OCI-M2 (cell line): ENCODE measurements around the gene PES1.
"Not testable (repeated sequence)": the region's sequence is repeated elsewhere in the genome, so short reads cannot be mapped to it uniquely, and the experiment has no call there.

ENCODE experiments used
- DNase-seq: peaks from one replicate; lab custom pipeline; 2025; ENCODE audit not compliant: unreplicated experiment; lab: John Stamatoyannopoulos, UW

Gene PES1

DNA sequence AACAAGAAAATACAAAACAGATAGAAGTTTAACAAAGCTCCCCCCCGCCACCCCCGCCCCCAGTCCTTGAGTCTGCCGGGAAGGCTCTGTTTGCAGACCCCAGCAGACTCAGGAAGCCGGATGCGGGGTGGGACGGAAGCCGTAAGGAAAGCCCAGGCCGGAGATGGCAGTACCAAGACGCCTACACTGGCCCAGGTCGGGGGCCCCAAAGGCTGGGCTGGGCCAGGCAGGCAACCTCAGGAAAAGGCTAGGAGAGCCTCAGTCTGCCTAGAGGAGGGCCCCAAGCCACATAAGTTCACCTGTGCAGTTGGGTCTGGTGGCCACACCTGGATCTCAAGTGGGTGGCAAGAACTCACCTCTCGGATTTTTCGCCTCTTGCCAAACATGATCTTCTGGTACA, 13.2 kb downstream of the PES1 start:
- DNase-seq = no peak

DNA sequence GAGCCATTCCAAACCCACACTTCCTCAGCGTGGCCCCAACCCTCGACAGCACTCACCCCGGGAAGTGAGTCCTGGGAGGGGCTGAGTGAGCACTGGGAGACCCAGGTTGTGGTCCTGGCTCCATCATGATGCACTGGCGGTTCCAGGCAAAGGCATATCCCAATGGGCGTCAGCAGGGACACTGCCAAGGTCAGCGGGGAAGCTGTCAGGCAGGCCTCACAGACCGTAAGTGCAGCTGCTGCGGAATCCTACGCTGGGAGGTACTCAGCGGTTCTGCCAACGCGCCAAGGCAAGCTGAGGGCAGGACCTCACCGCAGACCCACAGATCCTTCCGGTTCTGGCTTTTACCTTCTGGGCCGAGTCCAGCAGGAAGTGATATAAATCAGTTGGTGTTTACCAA, 15.9 kb downstream of the PES1 start:
- no peak for DNase-seq

GRCh38 chr22:30574997-30575671, 16.6 kb downstream of the PES1 start:
- no peak for DNase-seq

DNA sequence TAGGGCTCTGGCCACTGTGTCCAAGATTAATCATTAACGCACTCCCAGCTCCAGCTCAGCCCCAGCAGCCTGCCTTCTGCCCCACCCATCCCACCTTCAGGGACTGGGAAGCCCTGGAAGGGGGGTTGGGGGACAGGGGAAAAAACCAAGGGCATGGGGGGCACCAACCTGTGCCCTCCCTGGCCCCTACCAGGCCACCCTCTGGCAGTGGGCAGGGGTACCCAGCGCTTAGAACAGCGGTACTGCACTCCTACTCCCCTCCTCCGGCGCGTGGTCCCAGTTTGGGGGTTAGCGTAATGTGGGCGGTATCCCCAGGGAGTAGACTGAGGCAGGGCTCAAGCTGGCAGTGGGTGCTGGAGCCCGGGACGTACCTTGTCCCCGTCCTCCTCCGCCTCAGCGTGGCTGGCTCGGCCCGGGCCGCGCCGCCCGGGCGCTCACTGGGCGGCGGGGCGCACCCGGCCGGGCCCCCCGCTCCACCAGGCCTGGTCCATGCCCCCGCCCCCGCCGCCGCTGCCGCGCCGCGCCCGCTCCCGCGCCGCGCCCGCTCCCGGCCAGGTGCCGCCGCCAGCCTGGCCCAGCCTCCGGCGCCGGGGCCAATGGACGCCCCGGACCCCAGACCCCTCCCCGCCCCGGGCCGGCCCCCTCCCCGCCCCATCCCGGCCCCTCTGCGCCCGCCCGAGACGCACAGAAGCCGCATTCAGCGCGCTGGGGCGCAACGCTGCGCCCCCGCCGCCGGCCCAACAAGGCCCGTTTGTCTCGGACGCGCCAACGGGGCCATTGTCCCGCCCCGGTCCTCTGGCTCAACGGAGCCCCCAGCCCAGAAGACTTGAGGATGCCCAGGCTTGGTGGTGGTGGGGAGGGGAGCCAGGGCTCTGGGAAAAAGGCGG, 17.4 kb downstream of the PES1 start, which contains the start of gene GAL3ST1:
GAL3ST1 (minus strand) TSS at position 571 of the 887 bp plus-strand sequence. CDS start 17,273 bp downstream, outside the sequence.
- no peak for DNase-seq

DNA sequence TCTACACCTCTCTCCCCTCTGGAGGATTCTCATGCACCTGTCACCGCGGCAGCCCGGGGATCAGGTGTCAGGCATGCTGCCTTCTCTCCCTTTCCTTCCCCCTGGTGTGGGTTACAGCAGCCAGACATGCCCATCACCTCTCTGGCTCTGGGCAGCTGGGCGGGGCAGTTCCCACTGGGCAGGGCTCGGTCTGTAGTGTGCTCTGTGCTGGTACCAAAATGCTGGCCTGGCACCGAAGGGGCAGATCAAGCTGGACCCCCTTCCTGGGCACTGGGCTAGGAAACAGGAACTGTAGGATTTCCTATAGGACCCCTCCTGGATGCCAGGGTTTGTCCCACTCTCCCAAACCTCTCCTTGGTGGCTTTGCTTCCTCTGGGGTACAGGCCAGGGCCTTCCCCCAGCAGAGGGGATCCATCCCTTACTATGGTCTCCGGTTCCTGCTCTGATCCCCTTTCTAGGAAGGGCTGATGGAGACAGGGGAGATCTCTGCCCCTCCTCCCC, 18.1 kb downstream of the PES1 start:
- no peak for DNase-seq

- DNase-seq = no peak
Measured at GRCh38 chr22:30572840-30573593, 18.7 kb downstream of the PES1 start.

DNA sequence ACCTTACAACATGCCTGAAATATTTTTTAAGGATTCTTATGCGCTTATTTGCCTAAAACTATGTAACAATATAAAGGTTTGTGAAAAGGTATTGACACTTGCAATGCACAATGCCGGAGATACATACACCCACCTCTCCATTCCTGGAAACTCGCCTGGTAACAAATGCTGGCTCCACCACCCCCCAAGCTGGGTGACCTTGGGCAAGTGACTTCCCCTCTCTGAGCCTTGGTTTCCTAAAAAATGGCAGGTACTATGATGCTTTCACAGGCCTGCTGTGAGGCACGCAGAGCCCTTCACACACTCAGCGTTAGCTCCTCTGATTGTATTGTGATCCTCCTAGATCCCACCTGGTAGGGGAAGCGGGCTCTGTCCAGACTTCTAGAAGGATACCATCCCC, 19.5 kb downstream of the PES1 start:
- no peak for DNase-seq

DNA sequence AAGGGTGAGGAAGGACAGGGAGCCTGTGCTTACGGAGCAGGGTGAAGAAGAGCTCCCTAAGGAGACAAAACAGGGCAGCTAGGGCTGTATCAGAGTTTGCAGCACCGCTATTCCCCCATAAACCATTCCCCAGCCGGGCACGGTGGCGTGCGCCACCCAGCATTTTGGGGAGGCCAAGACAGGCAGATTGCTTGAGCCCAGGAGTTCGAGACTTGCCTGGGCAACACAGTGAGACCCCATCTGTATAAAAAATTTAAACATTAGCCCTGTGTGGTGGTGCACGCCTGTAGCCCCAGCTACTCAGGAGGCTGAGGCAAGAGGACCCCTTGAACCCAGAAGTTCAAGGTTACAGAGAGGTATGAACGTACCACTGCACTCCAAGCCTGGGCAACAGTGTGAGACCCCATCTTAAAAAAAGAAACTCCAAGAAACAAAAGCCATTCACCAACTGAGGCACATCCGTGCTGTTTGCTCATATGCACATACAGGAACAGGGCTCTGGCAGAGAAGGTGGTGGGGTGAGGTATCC, 22.0 kb downstream of the PES1 start:
- DNase-seq = no peak

- no peak for DNase-seq
Measured at GRCh38 chr22:30568137-30568805, 23.4 kb downstream of the PES1 start.

DNA sequence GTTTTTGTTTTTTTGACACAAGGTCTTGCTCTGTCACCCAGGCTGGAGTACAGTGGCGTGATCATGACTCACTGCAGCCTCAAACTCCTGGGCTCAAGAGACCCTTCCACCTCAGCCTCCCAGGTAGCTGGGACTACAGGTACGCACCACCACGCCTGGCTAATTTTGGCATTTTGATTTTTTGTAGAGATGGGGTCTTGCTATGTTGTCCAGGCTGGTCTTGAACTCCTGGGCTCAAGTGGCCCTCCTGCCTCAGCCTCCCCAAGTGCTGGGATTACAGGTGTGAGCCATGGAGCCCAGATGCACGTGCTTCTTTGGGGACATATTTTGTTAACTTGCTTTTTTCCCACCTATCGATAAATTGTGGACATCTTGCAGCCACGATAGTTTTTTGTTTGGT, 24.4 kb downstream of the PES1 start:
- DNase-seq = not testable (repeated sequence)

- no peak for DNase-seq
Measured at GRCh38 chr22:30566125-30566524, 25.6 kb downstream of the PES1 start.

GRCh38 chr22:30565341-30565740, 26.4 kb downstream of the PES1 start:
- DNase-seq = no peak

DNA sequence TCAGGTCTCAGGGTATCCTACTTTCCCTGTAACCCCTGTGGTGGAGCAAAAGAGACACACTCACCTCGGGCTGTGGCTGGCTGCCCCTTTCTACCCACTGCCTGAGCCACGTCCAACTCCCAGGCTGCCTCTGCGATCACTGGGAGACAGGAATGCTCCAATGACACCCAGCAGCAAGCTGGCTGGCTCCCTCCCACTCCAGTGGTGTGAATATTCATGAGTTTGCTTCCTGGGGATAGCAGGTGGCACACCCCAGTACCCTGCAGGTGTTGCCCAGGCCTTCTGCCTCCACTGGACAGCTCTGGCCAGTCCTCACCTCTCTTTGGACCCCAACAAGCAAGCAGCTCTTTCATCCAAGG, 27.0 kb downstream of the PES1 start:
- no peak for DNase-seq

DNA sequence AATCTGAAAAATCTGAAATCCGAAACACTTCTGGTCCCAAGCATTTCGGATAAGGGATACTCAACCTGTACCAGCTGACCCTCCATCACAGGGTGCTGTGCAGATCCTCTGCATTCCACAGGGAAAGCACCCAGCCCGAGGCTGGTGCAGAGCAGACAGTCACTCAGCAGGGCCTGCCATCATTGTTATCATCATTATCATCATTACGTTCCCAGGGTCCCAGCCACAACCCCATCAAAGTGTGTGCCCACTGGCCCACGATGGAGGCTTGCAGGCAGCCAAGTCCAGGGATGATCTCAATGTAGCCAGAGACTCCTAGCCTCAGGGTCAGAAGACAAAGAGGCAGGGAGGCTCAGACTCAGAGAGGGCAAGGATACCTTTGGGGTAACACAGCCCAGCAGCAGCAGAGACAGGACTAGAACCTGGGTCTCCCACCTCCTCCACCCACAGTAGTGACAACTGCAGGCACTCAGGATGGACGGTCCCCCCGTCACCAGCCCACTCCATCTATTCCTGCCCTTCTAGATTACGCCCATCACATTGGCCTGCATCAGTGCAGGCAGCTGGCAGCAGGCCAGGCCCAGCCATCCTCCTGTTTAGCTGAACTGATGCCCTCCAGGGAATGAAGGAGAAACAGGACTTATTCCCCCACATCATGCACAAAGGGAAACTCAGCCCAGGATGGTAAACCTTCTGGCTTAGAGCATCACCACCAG, 27.5 kb downstream of the PES1 start:
- no peak for DNase-seq

DNA sequence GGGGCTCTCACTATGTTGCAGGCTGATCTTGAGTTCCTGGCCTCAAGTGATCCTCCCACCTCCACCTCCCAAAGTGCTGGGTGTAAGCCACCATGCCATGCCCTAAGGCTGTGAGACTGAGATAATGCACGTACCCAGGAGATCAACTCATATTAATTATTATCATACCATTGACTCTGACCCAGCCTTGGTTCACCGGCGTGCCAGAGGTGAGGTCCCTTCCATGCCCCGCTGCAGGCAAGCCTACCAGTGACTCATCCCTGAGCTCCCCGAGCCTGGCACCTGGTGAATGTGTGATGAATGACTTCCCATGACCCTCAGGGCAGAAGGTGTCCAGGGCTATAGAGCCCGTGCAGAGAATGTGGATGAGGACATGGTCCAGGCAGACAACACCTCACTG, 29.3 kb downstream of the PES1 start:
- DNase-seq = no peak

DNA sequence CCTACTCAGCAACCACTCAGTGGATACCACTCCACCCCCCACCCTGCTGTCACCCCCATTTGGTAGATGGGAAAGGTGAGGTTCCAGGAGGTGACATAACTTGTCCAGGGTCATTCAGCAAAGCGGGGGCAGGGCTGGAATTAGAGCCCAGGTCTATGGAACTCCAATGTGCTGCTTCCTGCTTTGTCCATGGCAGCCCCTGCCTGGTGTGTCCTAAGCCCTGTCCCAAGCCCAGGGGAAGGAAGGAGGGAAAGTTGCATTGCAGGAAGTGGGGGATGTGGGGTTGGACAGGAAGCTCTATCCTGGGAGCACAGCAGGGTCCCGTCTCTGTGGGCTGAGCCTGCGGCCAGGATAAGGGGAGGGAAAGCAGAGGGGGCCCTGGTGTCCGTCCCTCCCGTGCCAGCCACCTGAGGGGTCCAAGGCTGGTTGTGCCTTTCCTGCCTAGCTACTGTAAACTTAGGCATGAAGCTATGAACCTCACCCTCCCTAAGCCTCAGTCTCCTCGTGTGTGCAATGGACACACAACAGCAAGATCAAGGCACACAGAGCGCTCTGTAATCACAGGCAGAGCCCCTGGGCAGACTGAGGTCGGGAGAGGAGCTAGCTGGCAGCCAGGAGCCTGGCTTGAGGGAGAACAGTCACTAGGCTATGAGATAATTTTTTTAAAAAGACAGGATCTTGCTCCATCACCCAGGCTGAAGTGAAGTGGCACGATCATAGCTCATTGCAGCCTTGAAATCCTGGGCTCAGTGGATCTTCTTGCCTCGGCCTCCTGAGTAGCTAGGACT, 30.1 kb downstream of the PES1 start:
- no peak for DNase-seq

DNA sequence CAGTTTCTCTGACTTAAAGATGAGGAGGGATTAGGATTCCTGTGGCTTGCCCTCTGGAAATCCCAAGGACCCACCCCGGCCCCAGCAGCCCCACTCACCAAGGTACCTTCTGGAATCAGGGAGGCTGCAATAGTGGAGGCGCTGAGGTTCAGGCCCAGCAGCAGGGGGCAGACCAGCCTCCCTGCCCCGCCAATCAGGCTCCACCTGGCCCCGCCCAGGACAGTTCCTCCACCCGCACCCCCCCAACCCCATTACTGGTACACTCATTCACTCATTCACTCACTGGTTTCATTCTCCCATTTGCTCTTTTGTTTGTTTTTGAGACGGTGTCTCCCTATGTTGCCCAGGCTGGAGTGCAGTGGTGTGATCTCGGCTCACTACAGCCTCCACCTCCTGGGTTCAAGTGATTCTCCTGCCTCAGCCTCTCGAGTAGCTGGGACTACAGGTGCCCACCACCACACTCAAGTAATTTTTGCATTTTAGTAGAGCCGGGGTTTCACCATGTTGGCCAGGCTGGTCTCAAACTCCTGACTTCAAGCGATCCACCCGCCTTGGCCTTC, 31.0 kb downstream of the PES1 start:
- DNase-seq = not testable (repeated sequence)

DNA sequence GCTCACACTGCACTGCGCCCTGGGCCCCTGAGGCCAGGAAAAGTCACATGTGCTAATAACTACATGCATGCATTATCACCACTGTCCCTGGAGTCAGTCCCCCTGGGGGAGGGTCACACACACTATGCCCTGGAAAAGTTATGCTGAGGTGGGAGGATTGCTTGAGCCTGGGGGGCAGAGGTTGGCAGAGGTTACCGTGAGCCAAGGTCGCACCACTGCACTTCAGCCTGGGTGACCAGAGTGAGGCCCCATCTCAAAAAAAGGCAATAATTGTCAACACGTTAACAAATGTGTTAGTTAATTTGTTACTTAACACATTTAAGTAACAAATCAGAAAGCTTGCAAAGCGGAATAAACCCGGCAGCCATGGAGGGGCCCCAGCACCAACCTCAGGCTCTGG, 31.8 kb downstream of the PES1 start:
- no peak for DNase-seq

GRCh38 chr22:30557243-30557642, 34.5 kb downstream of the PES1 start:
- no peak for DNase-seq
